ENCODE data around the gene HJV.

Gene HJV

DNA sequence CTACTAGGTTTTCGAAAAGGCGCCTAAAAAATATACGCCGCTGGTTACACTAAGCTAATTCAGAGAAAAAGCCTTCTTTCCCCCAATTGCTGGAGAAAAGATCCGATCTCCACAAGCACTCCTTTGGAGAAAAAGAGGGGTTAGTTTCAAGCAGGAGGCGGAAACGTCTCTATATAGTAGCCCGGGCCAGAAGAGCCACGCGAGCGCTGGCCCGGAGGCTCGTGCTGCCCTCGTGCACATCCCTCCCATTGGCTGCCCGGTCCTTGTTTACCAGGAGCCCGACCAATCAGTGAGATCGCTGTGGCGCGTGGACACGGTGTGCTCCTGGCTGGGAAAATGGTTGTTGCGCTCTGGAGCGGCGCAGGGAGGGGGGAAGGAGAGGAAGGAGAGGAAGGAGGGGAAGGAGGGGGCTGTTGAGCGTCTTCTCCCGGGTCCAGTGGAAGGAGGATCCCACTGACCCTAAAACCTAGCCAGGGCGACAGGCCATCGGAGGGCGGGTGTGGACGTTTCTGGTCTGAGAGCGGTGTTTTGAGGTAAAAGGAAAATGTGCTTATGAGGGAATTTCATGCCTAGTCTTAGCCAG, 25.0 kb downstream of the HJV start, which contains the start of gene TXNIP:
Gene TXNIP, minus strand, starts transcription at position 147 of the 583 bp plus-strand sequence. CDS start 313 bp downstream, outside the sequence.
- intact Hi-C loops (cut with DNase I), result loop anchor here (5.0 kb wide), 1 partner anchor 34 kb away; the partner anchor contains the start of genes ANKRD34A and POLR3GL

DNA sequence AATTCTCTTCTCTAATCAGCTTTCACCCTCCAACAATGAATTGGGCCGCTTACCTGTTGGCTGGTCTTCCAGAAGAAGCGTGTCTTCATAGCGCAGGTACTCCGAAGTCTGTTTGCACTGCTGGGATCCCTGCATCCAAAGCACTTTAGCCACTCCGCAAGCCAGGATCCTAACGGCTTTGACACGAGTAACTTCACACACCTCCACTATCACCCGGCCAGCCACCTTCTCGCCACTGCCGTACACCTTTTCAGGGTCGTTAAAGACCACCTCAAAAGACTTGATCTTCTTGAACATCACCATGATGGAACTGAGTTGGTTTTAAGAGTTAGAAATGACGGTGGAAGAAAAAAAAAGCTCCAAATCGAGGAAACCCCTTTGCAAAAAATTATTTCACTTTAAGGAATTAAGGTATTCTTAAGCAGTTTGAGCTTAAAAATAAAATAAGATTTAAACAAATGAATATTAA, 25.5 kb downstream of the HJV start:
- DNase-seq, result peak in 14 of 42 donors; percentile 11 to 57 (median 32)
- intact Hi-C loops (cut with DNase I), result loop anchor here (5.0 kb wide), 1 partner anchor 34 kb away; the partner anchor contains the start of genes ANKRD34A and POLR3GL

More for the DNA sequence above, 25.0 kb downstream of the HJV start, which contains the start of gene TXNIP:
- peak; percentile 96 to 100 (median 99) for DNase-seq

DNA sequence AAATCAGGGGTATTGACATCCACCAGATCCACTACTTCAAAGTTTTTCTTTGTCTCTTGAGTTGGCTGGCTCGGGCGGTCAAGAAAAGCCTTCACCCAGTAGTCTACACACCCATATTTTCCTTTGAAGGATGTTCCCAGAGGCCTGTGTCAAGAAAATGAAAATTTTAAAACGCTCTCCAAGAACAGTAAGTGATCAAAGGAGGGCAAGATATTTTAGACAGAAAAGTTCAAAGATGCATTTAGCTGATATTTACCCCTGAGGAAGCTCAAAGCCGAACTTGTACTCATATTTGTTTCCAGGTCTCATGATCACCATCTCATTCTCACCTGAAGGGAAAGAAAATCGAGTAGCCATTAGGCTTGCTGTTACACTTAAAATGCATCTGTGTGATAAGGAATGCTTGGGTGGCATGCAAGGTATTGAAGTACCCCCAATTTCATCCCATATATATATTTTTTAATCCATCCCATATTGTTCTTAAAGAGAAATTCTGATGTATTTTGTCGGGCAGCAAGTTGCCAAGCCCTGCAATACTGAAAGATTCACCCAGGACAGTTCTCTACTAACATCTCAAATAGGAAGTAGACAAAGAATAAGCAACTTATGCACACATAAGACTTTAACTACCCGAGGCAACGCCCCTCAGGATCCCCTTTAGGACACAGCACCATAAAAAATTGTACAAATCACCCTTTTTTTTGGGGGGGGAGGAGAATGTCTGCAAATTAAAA, 26.2 kb downstream of the HJV start:
- intact Hi-C loops (cut with DNase I), result loop anchor here (5.0 kb wide), 1 partner anchor 33 kb away; the partner anchor contains the start of genes ANKRD34A and POLR3GL
- DNase-seq, result no peak

DNA sequence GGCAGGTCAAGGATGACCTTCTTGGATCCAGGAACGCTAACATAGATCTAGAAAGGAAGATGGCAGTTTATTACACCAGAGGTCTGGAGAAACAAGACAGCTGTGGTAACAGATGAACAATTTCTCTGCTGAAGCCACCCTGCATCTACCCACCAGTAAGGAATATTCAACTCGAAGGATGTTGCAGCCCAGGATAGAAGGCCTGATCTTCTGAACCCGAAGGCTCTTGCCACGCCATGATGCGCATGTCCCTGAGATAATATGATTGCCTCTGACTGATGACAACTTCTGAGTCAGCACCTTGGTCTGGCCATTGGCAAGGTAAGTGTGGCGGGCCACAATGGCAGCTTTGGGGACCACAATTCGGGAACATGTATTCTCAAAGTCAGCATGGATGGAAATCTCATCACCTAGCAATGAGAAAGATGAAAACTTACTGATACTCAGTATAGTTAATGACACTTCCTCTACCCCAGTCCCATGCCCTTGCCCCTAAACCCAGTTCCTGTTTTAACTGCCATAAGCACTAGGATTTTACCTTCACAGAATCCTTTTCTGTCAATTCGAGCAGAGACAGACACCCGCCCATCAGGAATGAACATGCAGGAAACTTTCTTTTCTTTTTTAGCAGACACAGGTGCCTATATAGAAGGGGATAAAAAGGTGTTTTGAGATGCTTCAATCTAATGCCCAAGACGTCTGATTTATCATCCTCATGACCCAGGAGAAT, 27.0 kb downstream of the HJV start:
- no peak for DNase-seq
- intact Hi-C loops (cut with DNase I), result loop anchor here (5.0 kb wide), 1 partner anchor 32 kb away; the partner anchor contains the start of genes ANKRD34A and POLR3GL

DNA sequence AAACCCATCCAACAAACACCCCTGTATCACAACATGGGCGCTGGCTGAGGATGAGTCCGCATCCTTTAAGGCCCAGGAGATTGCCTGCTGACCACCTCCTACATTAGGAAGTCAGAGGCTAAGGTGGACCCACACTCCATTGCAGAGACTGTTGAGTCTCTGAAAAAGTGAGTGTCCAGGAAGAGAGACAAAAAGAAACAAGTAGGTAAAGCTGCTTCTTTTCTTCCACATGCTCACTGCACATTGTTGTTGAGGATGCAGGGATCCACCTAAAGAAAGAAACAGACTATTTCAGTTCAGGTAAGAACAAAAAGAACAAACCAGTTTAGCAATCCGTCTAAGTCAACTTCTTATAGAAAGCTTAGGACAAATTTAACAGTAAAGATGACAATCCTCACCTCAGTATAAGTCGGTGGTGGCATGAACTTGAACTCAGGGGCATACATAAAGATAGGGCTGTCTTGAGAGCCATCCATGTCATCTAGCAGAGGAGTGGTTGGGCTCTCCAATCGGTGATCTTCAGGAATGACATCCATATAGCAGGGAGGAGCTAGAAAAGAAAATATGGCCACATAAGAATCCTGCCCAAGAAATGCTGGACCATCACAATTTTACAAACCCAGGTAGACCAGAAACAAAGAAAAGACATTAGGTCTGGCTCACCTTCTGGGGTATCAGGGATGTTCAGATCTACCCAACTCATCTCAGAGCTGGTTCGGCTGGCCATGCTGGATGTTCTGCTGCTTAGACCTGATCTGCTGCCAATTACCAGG, 27.7 kb downstream of the HJV start:
- no peak for DNase-seq
- intact Hi-C loops (cut with DNase I), result no loop called here

DNA sequence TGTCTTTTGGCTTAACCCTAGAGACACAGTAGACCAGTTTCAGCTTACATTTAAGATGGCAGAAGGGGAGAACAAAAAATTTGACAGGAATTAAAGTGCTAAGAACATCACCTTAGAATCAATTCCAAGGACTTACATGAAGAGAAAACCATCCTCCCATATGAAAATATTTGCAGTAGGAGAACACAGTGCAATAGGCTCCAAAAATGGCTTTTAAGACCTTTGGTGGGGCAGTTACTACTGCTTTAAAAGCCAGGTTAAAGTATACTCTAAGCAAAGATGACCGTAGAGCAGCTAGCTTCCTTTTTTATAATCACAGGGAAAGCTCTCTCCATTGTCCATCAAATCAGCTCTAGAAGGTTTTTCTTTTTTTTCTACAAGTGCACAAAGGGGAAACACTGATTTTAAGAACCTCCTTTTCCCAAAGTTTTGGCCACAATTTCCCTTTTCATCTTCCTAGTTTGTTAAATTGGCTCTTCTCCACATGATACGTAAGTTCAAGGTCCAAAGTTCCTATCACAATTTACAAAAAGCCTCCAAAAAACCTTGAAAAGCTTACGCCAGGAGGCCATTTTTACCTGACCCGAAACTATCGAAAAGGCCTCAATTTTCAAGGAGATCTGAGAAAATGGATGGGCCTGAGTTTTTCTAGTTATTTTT, 28.4 kb downstream of the HJV start:
- no peak for DNase-seq
- intact Hi-C loops (cut with DNase I), result no loop called here

DNA sequence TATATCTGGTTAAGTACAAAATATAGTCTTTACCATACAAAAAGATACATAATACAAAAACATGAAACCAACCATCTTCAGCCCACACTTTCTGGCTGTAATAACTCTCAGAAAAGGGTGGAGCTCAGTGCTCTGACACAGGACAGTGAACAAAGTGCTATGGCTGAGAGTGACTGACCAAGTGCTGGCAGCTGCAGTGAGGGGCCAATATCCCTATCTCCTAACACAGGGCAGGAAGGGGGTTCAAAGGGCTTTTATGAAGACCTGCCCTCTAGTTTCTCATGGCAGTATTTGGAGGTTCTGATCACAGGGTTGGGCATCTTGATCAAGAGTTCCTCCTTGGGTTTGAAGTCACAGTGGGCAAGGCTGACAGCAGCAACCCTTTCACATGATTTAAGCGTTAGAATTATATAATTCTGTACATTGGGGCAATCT, 29.0 kb downstream of the HJV start:
- DNase-seq, result no peak
- intact Hi-C loops (cut with DNase I), result no loop called here

DNA sequence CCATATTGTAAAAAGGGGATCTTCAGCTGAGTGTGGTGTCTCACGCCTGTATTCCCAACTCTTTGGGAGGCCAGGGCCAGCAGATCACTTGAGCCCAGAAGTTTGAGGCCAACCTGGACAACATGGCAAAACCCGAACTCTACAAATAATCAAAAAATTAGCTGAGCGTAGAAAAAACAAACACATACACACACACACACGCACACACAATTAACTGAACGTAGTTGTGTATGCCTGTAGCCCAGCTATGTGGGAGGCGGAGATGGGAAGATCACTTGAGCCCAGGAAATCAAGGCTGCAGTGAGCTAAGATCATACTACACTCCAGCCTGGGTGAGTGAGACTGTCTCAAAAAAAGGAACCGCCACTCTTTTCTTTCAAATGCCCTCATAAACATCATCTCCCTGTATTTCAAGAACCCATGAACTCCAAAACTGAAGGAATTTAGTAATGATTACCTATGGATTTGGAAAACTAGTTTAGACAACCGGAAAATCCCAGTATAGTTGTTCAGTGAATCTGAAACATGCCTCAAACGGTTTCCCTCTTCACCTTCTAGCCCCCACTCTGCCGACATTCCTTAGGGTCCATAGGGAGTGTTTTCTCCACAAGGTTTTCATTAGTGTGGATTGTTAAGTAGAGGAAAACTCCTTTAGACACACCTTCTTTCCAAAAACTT, 29.7 kb downstream of the HJV start:
- DNase-seq, result peak in 1 of 42 donors; percentile 20
- intact Hi-C loops (cut with DNase I), result no loop called here

DNA sequence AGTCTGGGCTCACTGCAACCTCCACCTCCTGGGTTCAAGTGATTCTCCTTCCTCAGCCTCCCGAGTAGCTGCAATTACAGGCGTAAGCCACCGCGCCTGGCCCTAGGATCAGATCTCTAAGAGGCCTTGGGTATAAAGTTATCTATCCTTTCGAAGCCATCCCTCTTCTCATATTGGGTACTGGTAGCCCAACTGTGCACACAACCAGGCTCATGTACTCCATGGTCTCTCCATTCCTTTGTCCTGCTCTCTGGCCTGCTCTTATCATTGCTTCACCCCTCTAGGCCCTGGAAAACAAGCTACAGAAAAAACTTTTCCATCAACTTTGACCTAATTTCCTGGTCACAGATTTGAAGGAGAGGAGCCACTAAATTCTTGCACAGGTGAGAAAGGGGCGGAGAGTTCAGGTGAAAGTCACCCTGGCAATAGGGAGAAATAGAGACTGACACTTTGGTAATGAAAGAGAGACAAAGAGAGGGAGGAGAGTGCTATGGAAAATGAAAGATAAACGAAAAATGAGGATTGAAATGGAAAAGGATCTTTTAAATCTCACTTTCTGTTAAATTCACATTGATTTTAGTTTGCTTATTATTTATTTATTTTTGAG, 31.2 kb downstream of the HJV start:
- no peak for DNase-seq
- intact Hi-C loops (cut with DNase I), result no loop called here

DNA sequence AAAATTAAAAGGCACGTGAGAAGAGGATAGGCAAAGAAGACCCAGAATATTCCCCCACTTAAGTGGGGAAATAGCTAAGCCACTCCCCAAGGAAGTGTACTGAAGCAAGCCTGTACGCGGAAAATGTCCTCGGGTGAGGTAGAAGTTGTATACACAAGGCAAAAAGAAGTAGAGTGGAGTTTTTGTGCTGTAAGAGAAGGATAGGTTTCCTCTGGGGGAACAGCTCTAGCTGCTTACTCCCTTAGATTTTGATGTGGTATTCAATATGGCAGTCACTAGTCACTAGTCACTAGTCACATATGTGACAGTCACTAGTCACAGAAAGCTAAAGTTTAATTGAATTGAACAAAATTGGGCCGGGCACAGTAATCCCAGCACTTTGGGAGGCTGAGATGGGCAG, 32.8 kb downstream of the HJV start:
- DNase-seq, result no peak
- intact Hi-C loops (cut with DNase I), result no loop called here

DNA sequence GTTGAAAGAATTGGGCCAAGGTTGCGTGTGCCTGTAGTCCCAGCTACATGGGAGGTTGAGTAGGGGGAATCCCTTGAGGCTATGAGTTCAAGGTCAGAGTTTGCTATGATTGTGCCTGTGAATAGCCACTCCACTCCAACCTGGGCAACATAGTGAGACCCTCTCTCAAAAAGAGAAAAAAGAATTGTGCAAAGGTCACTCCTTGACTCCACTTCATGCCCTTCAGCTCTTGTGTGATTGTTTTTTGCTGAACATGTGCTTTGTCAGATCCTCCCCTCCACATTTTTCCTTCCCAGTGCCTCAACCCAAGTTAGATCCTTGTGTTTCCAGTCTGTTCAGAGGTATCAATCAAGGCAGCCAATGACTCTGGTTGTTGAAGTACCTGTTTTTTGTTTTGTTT, 33.6 kb downstream of the HJV start:
- intact Hi-C loops (cut with DNase I), result no loop called here
- DNase-seq, result no peak

DNA sequence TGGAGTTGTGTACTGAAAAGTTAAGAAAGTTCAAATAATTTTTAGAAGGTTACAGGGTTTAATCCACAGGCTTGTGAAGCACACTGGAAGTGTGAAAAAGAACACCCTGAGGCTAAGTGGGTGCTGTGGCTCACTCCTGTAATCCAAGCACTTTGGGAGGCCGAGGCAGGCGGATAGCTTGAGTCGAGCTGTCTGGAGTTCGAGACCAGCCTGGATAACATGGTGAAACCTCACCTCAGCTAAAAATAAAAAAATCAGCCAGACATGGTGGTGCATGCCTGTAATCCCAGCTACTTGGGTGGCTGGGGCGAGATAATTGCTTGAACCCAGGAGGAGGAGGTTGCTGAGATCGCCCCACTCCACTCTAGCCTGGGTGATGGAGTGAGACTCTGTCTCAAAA, 35.0 kb downstream of the HJV start:
- intact Hi-C loops (cut with DNase I), result no loop called here
- DNase-seq, result peak in 1 of 42 donors; percentile 12

DNA sequence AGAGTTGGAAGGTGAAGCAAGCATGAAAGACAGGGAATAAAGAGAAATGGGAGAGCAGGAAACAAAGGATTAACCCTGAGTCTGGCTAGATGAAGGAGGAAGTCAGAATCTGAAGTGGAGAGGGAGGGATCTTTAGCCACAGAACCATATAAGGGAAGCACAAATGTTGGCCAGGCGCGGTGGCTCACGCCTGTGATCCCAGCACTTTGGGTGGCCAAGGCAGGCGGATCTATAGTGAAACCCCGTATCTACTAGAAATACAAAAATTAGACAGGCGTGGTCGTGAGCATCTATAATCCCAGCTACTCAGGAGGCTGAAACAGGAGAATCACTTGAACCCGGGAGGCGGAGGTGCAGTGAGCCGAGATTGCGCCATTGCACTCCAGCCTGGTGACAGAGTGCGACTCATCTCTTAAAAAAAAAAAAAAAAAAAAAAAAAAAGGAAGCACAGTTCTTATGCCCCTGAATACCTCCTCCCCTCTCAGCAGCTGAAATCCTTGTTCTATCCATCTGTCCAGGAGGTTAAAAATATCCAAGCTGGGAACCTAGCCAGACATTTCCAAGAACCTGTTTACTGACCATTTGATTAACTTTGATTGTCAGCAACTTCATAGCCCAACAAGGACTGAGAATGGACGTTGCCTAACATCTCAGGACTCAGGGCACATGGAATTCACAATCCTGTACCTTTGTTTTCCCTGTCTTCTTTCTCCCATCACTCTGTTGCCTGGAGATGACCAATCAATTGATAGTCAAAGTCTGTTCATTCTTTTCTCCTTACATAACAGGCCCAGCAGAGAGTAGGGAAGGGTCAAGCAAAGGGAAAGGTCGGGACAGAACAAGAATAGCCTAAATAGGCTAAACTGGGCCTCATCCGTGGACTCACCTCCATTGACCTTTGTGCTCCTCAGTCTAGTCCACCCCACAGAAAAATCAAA, 35.8 kb downstream of the HJV start:
- intact Hi-C loops (cut with DNase I), result no loop called here
- peak in 2 of 42 donors; percentile 31 to 40 for DNase-seq

DNA sequence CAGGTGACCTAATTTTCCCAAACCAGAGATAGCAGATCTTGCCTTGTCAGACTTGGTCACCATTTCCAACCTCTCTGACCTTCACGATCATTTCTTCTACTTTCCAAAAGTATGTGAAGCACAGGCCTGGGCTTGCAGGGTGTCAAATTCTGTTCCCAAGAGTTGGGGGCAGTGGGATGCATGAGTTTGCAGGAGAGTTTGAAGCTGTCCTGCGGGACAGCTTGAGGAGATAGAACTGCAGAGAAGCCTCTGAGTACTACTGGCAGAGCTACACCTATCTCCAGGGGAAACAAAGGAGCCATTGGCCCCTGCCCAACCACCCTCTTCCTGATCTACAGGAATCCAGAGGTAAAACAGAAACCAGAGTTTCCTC, 36.4 kb downstream of the HJV start:
- peak in 1 of 42 donors; percentile 14 for DNase-seq
- intact Hi-C loops (cut with DNase I), result no loop called here

DNA sequence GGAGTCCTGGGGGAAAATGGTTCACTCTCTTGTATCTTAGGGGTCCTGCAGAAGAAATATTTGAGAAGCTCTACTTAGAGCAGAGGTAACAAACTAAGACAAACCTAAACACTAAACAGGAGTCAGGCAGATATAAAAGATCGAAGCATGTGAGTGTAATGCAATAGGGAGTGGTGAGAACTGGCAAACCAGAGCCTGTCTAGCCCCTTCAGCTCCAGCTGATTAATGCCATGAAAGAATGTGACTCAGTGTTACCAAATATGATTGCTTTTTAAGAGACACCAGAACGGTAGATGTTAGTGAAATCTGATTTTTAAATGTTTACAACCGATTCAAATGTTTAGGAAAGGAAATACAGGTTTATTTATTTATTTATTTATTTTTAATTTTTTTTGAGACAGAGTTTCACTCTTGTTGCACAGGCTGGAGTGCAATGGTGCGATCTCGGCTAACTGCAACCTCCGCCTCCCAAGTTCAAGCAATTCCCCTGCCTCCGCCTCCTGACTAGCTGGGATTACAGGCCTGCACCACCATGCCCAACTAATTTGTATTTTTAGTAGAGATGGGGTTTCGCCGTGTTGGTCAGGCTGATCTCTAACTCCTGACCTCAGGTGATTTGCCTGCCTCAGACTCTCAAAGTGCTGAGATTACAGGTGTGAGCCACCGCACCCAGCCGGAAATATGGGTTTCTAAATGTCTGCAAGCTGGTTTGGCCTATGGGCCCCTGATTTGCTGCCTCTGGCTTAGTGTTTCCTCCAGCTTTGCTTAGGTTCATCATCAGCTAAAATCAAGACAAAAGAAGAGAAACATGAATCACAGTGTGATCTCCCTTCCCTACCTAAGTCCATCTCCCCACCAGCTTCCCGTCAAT, 37.3 kb downstream of the HJV start:
- intact Hi-C loops (cut with DNase I), result no loop called here
- DNase-seq, result peak in 1 of 42 donors; percentile 20
